BE2C (cell line): Measurements from ENCODE around the gene SYT4.

ENCODE experiments used
- DNase-seq: peaks from one replicate; pipeline ENCODE4 v3.0.0-alpha.2; 2020
- H3K27me3 ChIP-seq: fragments of 250-450 bp; sonication (Bioruptor Pico); 2 replicates; pipeline ENCODE4 v1.5.1; 2020; ENCODE audit warnings: mild to moderate bottlenecking
- H3K36me3 ChIP-seq: fragments of 250-450 bp; sonication (Bioruptor Pico); 2 replicates; pipeline ENCODE4 v1.5.1; 2020; ENCODE audit warnings: mild to moderate bottlenecking
- H3K4me1 ChIP-seq: fragments of 250-450 bp; sonication (Bioruptor Pico); 2 replicates; pipeline ENCODE4 v1.5.1; 2020
- H3K4me3 ChIP-seq: 2 replicates; pipeline ENCODE4 v1.5.1; 2011; ENCODE audit warnings: low read depth, low read length
- H3K9me3 ChIP-seq: fragments of 250-450 bp; sonication (Bioruptor Pico); 2 replicates; pipeline ENCODE4 v1.5.1; 2020
- CTCF ChIP-seq: IDR thresholded peaks from 2 replicates; pipeline ENCODE4 v1.5.1; 2012; ENCODE audit warnings: mild to moderate bottlenecking, low read depth, low read length

The SYT4 gene

DNA sequence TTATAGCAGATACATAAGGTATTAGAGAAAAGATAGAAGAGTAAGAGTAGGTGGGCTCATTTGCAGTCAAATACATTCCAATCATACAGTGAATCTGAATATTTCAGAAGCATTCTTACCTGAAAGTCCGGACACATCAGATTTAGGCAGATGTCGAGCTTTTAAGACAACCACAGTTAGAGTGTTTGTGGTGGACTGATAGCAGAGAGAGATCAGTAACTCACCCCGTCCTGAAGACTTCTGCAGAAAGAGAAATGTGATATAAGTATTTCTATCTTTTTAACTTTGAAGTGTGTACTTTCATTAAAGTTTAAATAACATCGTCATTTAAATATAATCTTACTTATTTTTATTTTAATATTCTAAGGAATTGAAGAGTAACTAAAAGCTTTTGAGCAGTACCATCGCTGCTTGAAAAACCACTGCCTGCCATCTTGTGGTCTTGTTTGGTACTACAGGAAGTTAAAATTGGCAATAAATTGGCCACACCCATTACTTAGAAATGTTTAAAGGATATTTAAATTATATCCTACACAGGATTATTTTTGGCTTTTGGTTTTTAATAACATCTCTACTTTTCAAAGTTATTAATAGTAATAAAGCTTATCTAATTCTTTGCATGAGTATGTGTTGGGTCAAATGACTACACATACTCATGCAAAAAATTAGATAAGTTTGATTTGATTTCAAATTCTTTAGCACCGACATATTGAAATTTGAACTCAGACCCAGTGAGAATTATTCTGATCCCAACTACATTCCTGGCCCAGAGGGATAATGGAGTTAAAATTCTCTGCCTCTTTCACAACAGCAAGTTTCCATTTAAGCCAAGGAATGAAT lies 5.5 kb downstream of the SYT4 start:
- Histone ChIP-seq H3K27me3 (no peaks in the 10 kb centered on the region), H3K9me3 (no peaks in the 10 kb centered on the region), H3K36me3 (no peaks in the 10 kb centered on the region; the same call in 1 of the 2 replicates), H3K4me3 (no peak overlapping the region), H3K4me1 (no peaks in the 10 kb centered on the region; the same call in 1 of the 2 replicates)
- peak; percentile 20 for DNase-seq
- peak; percentile 70 for TF ChIP-seq CTCF

DNA sequence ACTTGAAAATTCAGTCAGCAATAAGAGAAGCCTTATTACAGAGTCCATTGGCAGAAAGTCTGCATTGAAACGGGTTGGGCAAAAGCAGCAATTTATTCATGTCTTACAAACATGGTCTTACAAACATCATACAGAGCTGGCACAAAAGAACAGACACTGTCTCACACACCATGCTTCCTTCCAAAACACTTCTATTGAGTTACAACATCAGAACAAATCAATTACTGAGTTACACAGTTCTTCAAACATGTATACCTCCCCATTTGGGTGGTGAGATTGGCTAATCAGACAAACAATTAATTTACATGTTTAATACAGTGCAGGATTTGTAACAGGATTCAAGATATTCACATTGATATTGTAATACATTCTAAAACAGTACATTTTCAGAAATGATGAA lies 9.5 kb downstream of the SYT4 start:
- Histone ChIP-seq H3K9me3 (no peaks in the 10 kb centered on the region), H3K36me3 (no peaks in the 10 kb centered on the region; the same call in 1 of the 2 replicates)
- no peak for TF ChIP-seq CTCF

GRCh38 chr18:43265465-43265864 lies 11.8 kb downstream of the SYT4 start:
- H3K9me3 ChIP-seq, result no peaks in the 10 kb centered on the region
- no peak for DNase-seq
- H3K4me3 ChIP-seq, result no peak overlapping the region
- H3K4me1 ChIP-seq, result no peaks in the 10 kb centered on the region
- H3K36me3 ChIP-seq, result no peaks in the 10 kb centered on the region
- no peak for TF ChIP-seq CTCF
- no peaks in the 10 kb centered on the region for H3K27me3 ChIP-seq

More for the DNA sequence above, 9.5 kb downstream of the SYT4 start:
- Histone ChIP-seq H3K4me3 (no peak overlapping the region), H3K4me1 (no peaks in the 10 kb centered on the region), H3K27me3 (no peaks in the 10 kb centered on the region)
- no peak for DNase-seq

GRCh38 chr18:43248610-43249249 lies 28.6 kb downstream of the SYT4 start:
- H3K36me3 ChIP-seq, result no peaks in the 10 kb centered on the region
- DNase-seq, result no peak
- H3K4me1 ChIP-seq, result no peaks in the 10 kb centered on the region
- no peak for TF ChIP-seq CTCF
- H3K9me3 ChIP-seq, result no peaks in the 10 kb centered on the region
- no peaks in the 10 kb centered on the region for H3K27me3 ChIP-seq
- no peak overlapping the region for H3K4me3 ChIP-seq

- no peak for TF ChIP-seq CTCF
- Histone ChIP-seq H3K36me3 (no peaks in the 10 kb centered on the region), H3K9me3 (no peaks in the 10 kb centered on the region), H3K4me1 (no peaks in the 10 kb centered on the region), H3K4me3 (no peak overlapping the region), H3K27me3 (no peaks in the 10 kb centered on the region)
- no peak for DNase-seq
These were observed 29.3 kb downstream of the SYT4 start for GRCh38 chr18:43247944-43248343.

DNA sequence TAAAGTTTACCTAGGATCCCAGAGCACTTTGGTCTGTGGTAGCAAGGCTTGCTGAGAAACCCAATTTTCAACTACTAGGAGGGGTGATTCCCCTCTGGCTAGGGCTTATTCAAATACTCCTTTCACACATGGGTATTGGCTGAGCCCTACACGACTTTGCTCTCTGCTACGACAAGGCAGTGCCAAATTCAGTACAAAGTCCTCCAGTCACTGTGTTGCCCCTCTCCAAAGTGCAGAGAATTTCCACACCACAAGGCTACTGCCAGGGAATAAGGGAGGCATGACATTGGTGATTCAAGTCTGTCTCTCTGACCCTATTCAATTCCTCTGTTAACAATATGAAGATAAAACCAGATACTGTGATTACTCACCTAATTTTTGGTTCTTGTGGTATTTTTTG lies 38.9 kb downstream of the SYT4 start:
- no peak for DNase-seq
- Histone ChIP-seq H3K4me3 (no peak overlapping the region), H3K27me3 (no peaks in the 10 kb centered on the region), H3K4me1 (no peaks in the 10 kb centered on the region), H3K36me3 (no peaks in the 10 kb centered on the region), H3K9me3 (no peaks in the 10 kb centered on the region)
- no peak for TF ChIP-seq CTCF
